Caco-2 (cell line): ENCODE data around the gene LRRC15. TPM values are rescaled to one million over a fixed set of nuclear protein-coding genes. Genes with fewer than 3 reads are reported as not detected.

ENCODE experiments used
- BruUV-seq: library from RNA; stranded (reverse); fragments of 400-500 nt; replicated peaks from 2 replicates; lab custom pipeline; 2021; lab: Mats Ljungman, UMichigan
- CTCF ChIA-PET: fragments of 300-600 bp; sonication (Branson Sonifier 250); formaldehyde crosslinking; loops from one replicate; lab custom pipeline; 2022; ENCODE audit warnings: antibody characterized with exemption; lab: Charles Lee
- POLR2A ChIA-PET: fragments of 300-600 bp; sonication (Branson Sonifier 250); formaldehyde crosslinking; loops from one replicate; lab custom pipeline; 2022; ENCODE audit warnings: antibody characterized with exemption; lab: Charles Lee
- DNase-seq, 2 experiments: peaks; one replicate each; pipeline versions ENCODE4 v3.0.0 to v3.0.0-alpha.2; 2020 to 2022
- H3K27me3 ChIP-seq: replicated peaks from 2 replicates; pipeline ENCODE4 v1.6.0; 2011; ENCODE audit warnings: low read length; ENCODE audit not compliant: control insufficient read depth, insufficient read depth
- H3K36me3 ChIP-seq: 2 replicates; pipeline ENCODE4 v1.5.1; 2011; ENCODE audit warnings: low read length; ENCODE audit not compliant: control insufficient read depth, insufficient read depth
- H3K4me1 ChIP-seq: fragments of 250-450 bp; sonication (Bioruptor Pico); 2 replicates; pipeline ENCODE4 v1.5.1; 2020; ENCODE audit warnings: mild to moderate bottlenecking
- H3K4me3 ChIP-seq: 2 replicates; pipeline ENCODE4 v1.5.1; 2011; ENCODE audit warnings: low read depth, mild to moderate bottlenecking, control low read depth, low read length
- H3K9me3 ChIP-seq: fragments of 250-450 bp; sonication (Bioruptor Pico); 2 replicates; pipeline ENCODE4 v1.5.1; 2020; ENCODE audit warnings: mild to moderate bottlenecking, moderate library complexity
- H3K27ac Mint-ChIP-seq: one replicate; pipeline ENCODE4 v1.8.0; 2022; ENCODE audit warnings: mixed read lengths; ENCODE audit not compliant: unreplicated experiment
- H3K27me3 Mint-ChIP-seq: one replicate; pipeline ENCODE4 v1.8.0; 2022; ENCODE audit warnings: mixed read lengths; ENCODE audit not compliant: insufficient read depth, unreplicated experiment
- H3K36me3 Mint-ChIP-seq: one replicate; pipeline ENCODE4 v1.8.0; 2022; ENCODE audit warnings: mild to moderate bottlenecking, mixed read lengths; ENCODE audit not compliant: insufficient read depth, unreplicated experiment
- H3K4me1 Mint-ChIP-seq: one replicate; pipeline ENCODE4 v1.8.0; 2022; ENCODE audit warnings: low read depth, mixed read lengths; ENCODE audit not compliant: unreplicated experiment
- H3K4me3 Mint-ChIP-seq: one replicate; pipeline ENCODE4 v1.8.0; 2022; ENCODE audit warnings: mild to moderate bottlenecking, moderate library complexity, mixed read lengths; ENCODE audit not compliant: unreplicated experiment
- H3K9me3 Mint-ChIP-seq: one replicate; pipeline ENCODE4 v1.8.0; 2022; ENCODE audit warnings: mixed read lengths; ENCODE audit not compliant: unreplicated experiment
- CTCF ChIP-seq, 2 experiments: fragments of 200-600 bp in 1 of 2; IDR thresholded peaks; 1 replicate in 1 of 2; 2 replicates in 1 of 2; pipeline versions ENCODE4 v1.5.1 to v1.8.0; 2011 to 2022; ENCODE audit warnings: antibody characterized with exemption in 1 of 2, control low read depth in 1 of 2, inconsistent platforms in 1 of 2, low read depth in 1 of 2, low read length in 1 of 2, mild to moderate bottlenecking in 1 of 2, moderate library complexity in 1 of 2; ENCODE audit not compliant: insufficient read depth in 1 of 2, severe bottlenecking in 1 of 2, unreplicated experiment in 1 of 2
- intact Hi-C: fragments of 100-400 bp; cut with micrococcal nuclease; formaldehyde crosslinking; loops from one replicate; pipeline ENCODE4 v1.10.0; 2022; ENCODE audit not compliant: unreplicated experiment
- total RNA-seq: library from RNA; stranded (reverse); gene quantifications from 2 replicates; pipeline ENCODE4 v1.2.3, GENCODE V29; 2022

LRRC15 gene
- total RNA-seq, 1 experiment from 2014 or later: 0.09 TPM

- H3K36me3 ChIP-seq: no peaks in the 10 kb centered on the region
- Mint-ChIP-seq H3K36me3 (no peaks in the 10 kb centered on the region), H3K9me3 (no peaks in the 10 kb centered on the region), H3K27ac (no peak overlapping the region), H3K27me3 (no peaks in the 10 kb centered on the region), H3K4me1 (peaks cover 14% of the 10 kb centered on the region), H3K4me3 (no peak overlapping the region)
- BruUV-seq: no TSS peak
- ChIA-PET CTCF (no interaction called here), POLR2A (no interaction called here)
- no peak for DNase-seq
- TF ChIP-seq CTCF (IDR thresholded peaks at IDR 0.05; ENCODE audit: insufficient read depth in 1 of 2, low read depth in 1 of 2, low read length in 1 of 2, severe bottlenecking in 1 of 2, unreplicated experiment in 1 of 2): no peak
- H3K9me3 ChIP-seq: no peaks in the 10 kb centered on the region
- H3K4me1 ChIP-seq: peaks cover 15% of the 10 kb centered on the region
- intact Hi-C loops: no loop called here
- no peaks in the 10 kb centered on the region for H3K27me3 ChIP-seq
- H3K4me3 ChIP-seq: no peak overlapping the region
Measured at GRCh38 chr3:194307849-194308248, 61.7 kb downstream of the LRRC15 start.

- ChIA-PET POLR2A (no interaction called here), CTCF (no interaction called here)
- Histone ChIP-seq H3K9me3 (no peaks in the 10 kb centered on the region), H3K4me1 (peaks cover 7% of the 10 kb centered on the region), H3K27me3 (no peaks in the 10 kb centered on the region), H3K36me3 (no peaks in the 10 kb centered on the region), H3K4me3 (no peak overlapping the region)
- no peak for TF ChIP-seq CTCF (IDR thresholded peaks at IDR 0.05; ENCODE audit: insufficient read depth in 1 of 2, low read depth in 1 of 2, low read length in 1 of 2, severe bottlenecking in 1 of 2, unreplicated experiment in 1 of 2)
- intact Hi-C loops: no loop called here
- DNase-seq: no peak
- H3K9me3 Mint-ChIP-seq: no peaks in the 10 kb centered on the region
- H3K27ac Mint-ChIP-seq: no peak overlapping the region
- H3K27me3 Mint-ChIP-seq: no peaks in the 10 kb centered on the region
- no TSS peak for BruUV-seq
- H3K36me3 Mint-ChIP-seq: no peaks in the 10 kb centered on the region
- H3K4me3 Mint-ChIP-seq: no peak overlapping the region
- H3K4me1 Mint-ChIP-seq: peaks cover 6% of the 10 kb centered on the region
Measured at GRCh38 chr3:194306771-194307640, 62.5 kb downstream of the LRRC15 start.

GRCh38 chr3:194306109-194306686 is 63.3 kb downstream of the LRRC15 start:
- Histone ChIP-seq H3K27me3 (no peaks in the 10 kb centered on the region), H3K36me3 (no peaks in the 10 kb centered on the region), H3K4me1 (peaks cover 7% of the 10 kb centered on the region; the same call in 1 of the 2 replicates), H3K9me3 (no peaks in the 10 kb centered on the region), H3K4me3 (no peak overlapping the region)
- H3K9me3 Mint-ChIP-seq: no peaks in the 10 kb centered on the region
- no peak overlapping the region for H3K27ac Mint-ChIP-seq
- H3K4me3 Mint-ChIP-seq: no peak overlapping the region
- ChIA-PET POLR2A (no interaction called here), CTCF (no interaction called here)
- no peak for TF ChIP-seq CTCF (IDR thresholded peaks at IDR 0.05; ENCODE audit: insufficient read depth in 1 of 2, low read depth in 1 of 2, low read length in 1 of 2, severe bottlenecking in 1 of 2, unreplicated experiment in 1 of 2)
- H3K36me3 Mint-ChIP-seq: no peaks in the 10 kb centered on the region
- no peaks in the 10 kb centered on the region for H3K4me1 Mint-ChIP-seq
- DNase-seq: no peak
- no peaks in the 10 kb centered on the region for H3K27me3 Mint-ChIP-seq
- BruUV-seq: no TSS peak
- intact Hi-C loops: no loop called here
